H9 (cell line): ENCODE measurements around the gene TXNL4A. TPM values are rescaled to one million over a fixed set of nuclear protein-coding genes. Genes with fewer than 3 reads are reported as not detected.
A peak's percentile ranks its signal among the peaks of the same experiment; 100 is the strongest.

Experiments
- DNase-seq: peaks from one replicate; pipeline ENCODE4 v3.0.0-alpha.2; 2017
- H2AFZ ChIP-seq: one replicate; pipeline ENCODE4 v1.6.1; 2013; ENCODE audit warnings: mild to moderate bottlenecking, low read length, control low read depth, moderate library complexity
- H2AK5ac ChIP-seq: 2 replicates; pipeline ENCODE4 v1.6.1; 2013; ENCODE audit warnings: low read length, control low read depth, mixed read lengths; ENCODE audit not compliant: insufficient read length
- H2BK120ac ChIP-seq: one replicate; pipeline ENCODE4 v1.6.1; 2013; ENCODE audit warnings: low read depth, mild to moderate bottlenecking, low read length, control low read depth, inconsistent platforms; ENCODE audit not compliant: poor library complexity, severe bottlenecking
- H2BK12ac ChIP-seq: 2 replicates; pipeline ENCODE4 v1.6.1; 2013; ENCODE audit warnings: low read length, control low read depth, mixed read lengths, low read depth; ENCODE audit not compliant: insufficient read length
- H2BK15ac ChIP-seq: 2 replicates; pipeline ENCODE4 v1.6.1; 2013; ENCODE audit warnings: low read depth, low read length, control low read depth
- H2BK20ac ChIP-seq: one replicate; pipeline ENCODE4 v1.6.1; 2013; ENCODE audit warnings: low read depth, mild to moderate bottlenecking, low read length, control low read depth, inconsistent platforms; ENCODE audit not compliant: poor library complexity, severe bottlenecking
- H2BK5ac ChIP-seq: 2 replicates; pipeline ENCODE4 v1.6.1; 2013; ENCODE audit warnings: low read length, control low read depth, mixed read lengths; ENCODE audit not compliant: insufficient read length
- H3K14ac ChIP-seq: 2 replicates; pipeline ENCODE4 v1.6.1; 2013; ENCODE audit warnings: low read length, control low read depth; ENCODE audit not compliant: insufficient read depth
- H3K18ac ChIP-seq: 2 replicates; pipeline ENCODE4 v1.6.1; 2013; ENCODE audit warnings: low read depth, mild to moderate bottlenecking, mixed read lengths, low read length, control low read depth; ENCODE audit not compliant: insufficient read length
- H3K23ac ChIP-seq: 2 replicates; pipeline ENCODE4 v1.6.1; 2013; ENCODE audit warnings: low read length, control low read depth, mixed read lengths, low read depth; ENCODE audit not compliant: insufficient read length
- H3K23me2 ChIP-seq: 2 replicates; pipeline ENCODE4 v1.6.1; 2013; ENCODE audit warnings: low read depth, mild to moderate bottlenecking, mixed read lengths, low read length, control low read depth; ENCODE audit not compliant: insufficient read length, poor library complexity, severe bottlenecking
- H3K27ac ChIP-seq: 2 replicates; pipeline ENCODE4 v1.5.1; 2013; ENCODE audit warnings: low read length, control low read depth, mixed read lengths, low read depth; ENCODE audit not compliant: insufficient read length
- H3K27me3 ChIP-seq: 2 replicates; pipeline ENCODE4 v1.6.1; 2013; ENCODE audit warnings: low read length, control low read depth, inconsistent platforms; ENCODE audit not compliant: insufficient read depth
- H3K4ac ChIP-seq: 2 replicates; pipeline ENCODE4 v1.6.1; 2013; ENCODE audit warnings: low read depth, mild to moderate bottlenecking, control low read depth, inconsistent platforms, low read length, moderate library complexity
- H3K4me1 ChIP-seq: 2 replicates; pipeline ENCODE4 v1.6.1; 2013; ENCODE audit warnings: low read length, control low read depth, inconsistent platforms; ENCODE audit not compliant: insufficient read depth
- H3K4me2 ChIP-seq: 2 replicates; pipeline ENCODE4 v1.6.1; 2013; ENCODE audit warnings: low read length, control low read depth, mixed read lengths; ENCODE audit not compliant: insufficient read length, insufficient read depth
- H3K56ac ChIP-seq: 2 replicates; pipeline ENCODE4 v1.6.1; 2013; ENCODE audit warnings: low read depth, mild to moderate bottlenecking, mixed read lengths, low read length, control low read depth; ENCODE audit not compliant: insufficient read length
- H3K79me1 ChIP-seq: 2 replicates; pipeline ENCODE4 v1.6.1; 2013; ENCODE audit warnings: low read depth, mild to moderate bottlenecking, moderate library complexity, low read length, control low read depth, inconsistent platforms; ENCODE audit not compliant: insufficient read depth, poor library complexity, severe bottlenecking
- H3K79me2 ChIP-seq: 2 replicates; pipeline ENCODE4 v1.6.1; 2013; ENCODE audit warnings: low read length, control low read depth, inconsistent platforms; ENCODE audit not compliant: insufficient read depth
- H3K9ac ChIP-seq: 2 replicates; pipeline ENCODE4 v1.6.1; 2013; ENCODE audit warnings: low read length, control low read depth, mixed read lengths; ENCODE audit not compliant: insufficient read length; ENCODE audit errors: extremely low read depth
- H3K9me3 ChIP-seq: one replicate; pipeline ENCODE4 v1.6.1; 2013; ENCODE audit warnings: low read depth, low read length, inconsistent platforms; ENCODE audit not compliant: control insufficient read depth
- H3T11ph ChIP-seq: one replicate; pipeline ENCODE4 v1.6.1; 2013; ENCODE audit warnings: mild to moderate bottlenecking, low read length, control low read depth, inconsistent platforms
- H4K20me1 ChIP-seq: one replicate; pipeline ENCODE4 v1.6.1; 2013; ENCODE audit not compliant: control insufficient read depth, insufficient read length, insufficient read depth
- H4K5ac ChIP-seq: 2 replicates; pipeline ENCODE4 v1.6.1; 2013; ENCODE audit warnings: low read depth, mild to moderate bottlenecking, mixed read lengths, low read length, control low read depth; ENCODE audit not compliant: insufficient read length
- H4K8ac ChIP-seq: replicated peaks from 2 replicates; pipeline ENCODE4 v1.6.1; 2013; ENCODE audit warnings: low read length, control low read depth, mixed read lengths, low read depth; ENCODE audit not compliant: insufficient read length
- H4K91ac ChIP-seq: 2 replicates; pipeline ENCODE4 v1.6.1; 2013; ENCODE audit warnings: low read depth, mild to moderate bottlenecking, moderate library complexity, mixed read lengths, low read length, control low read depth; ENCODE audit not compliant: insufficient read length
- H3K27ac Mint-ChIP-seq, 3 experiments: 2 replicates in 2 of 3; 3 replicates in 1 of 3; pipeline ENCODE4 v1.8.0; 2020 to 2021; ENCODE audit warnings: mixed read lengths in 3 of 3, mild to moderate bottlenecking in 1 of 3, moderate library complexity in 1 of 3
- H3K27me3 Mint-ChIP-seq: 2 replicates; pipeline ENCODE4 v1.8.0; 2021; ENCODE audit warnings: low read depth, mild to moderate bottlenecking, moderate library complexity, mixed read lengths
- H3K36me3 Mint-ChIP-seq, 3 experiments: 2 replicates in 2 of 3; 3 replicates in 1 of 3; pipeline ENCODE4 v1.8.0; 2020 to 2021; ENCODE audit warnings: low read depth in 3 of 3, mixed read lengths in 3 of 3; ENCODE audit not compliant: insufficient read depth in 1 of 3
- H3K4me1 Mint-ChIP-seq, 2 experiments: 2 replicates each; pipeline ENCODE4 v1.8.0; 2020; ENCODE audit warnings: mixed read lengths in 2 of 2
- H3K4me3 Mint-ChIP-seq, 2 experiments: 2 replicates in 1 of 2; 3 replicates in 1 of 2; pipeline ENCODE4 v1.8.0; 2020 to 2021; ENCODE audit warnings: mild to moderate bottlenecking in 2 of 2, mixed read lengths in 2 of 2, moderate library complexity in 1 of 2
- H3K9me3 Mint-ChIP-seq, 2 experiments: 2 replicates in 1 of 2; 3 replicates in 1 of 2; pipeline ENCODE4 v1.8.0; 2020; ENCODE audit warnings: mild to moderate bottlenecking in 2 of 2, mixed read lengths in 2 of 2, moderate library complexity in 1 of 2
- CTCF ChIP-seq: fragments of 200-600 bp; sonication (generic); conservative IDR thresholded peaks from 3 replicates; pipeline ENCODE4 v1.8.0; 2021; ENCODE audit warnings: antibody characterized with exemption, mild to moderate bottlenecking
- WGBS: extraction: QIAGEN DNeasy Blood & Tissue Kit; methylation state at CpG from one replicate; pipeline ENCODE4 v1.1.7; 2013; ENCODE audit warnings: missing lambda C conversion rate, low lambda C conversion rate, mixed read lengths; ENCODE audit not compliant: insufficient read length; ENCODE audit errors: extremely low coverage; 5-methylcytosine and 5-hydroxymethylcytosine counted together
- total RNA-seq: library from RNA; stranded (reverse); gene quantifications from 2 replicates; pipeline ENCODE4 v1.2.1, GENCODE V29; 2021

The TXNL4A gene
- total RNA-seq, 1 experiment from 2014 or later = 163 TPM

GRCh38 chr18:79942211-79942610 is 46.2 kb downstream of the TXNL4A start:
- no peak overlapping the region for H4K91ac ChIP-seq
- H4K8ac ChIP-seq = no peak overlapping the region
- no peak overlapping the region; a peak in 2 of 7 replicates for H3K27ac Mint-ChIP-seq
- no peak overlapping the region for H3K18ac ChIP-seq
- peak; percentile 12 for DNase-seq
- H3K4me3 Mint-ChIP-seq = no peak overlapping the region
- H3K9me3 ChIP-seq = no peaks in the 10 kb centered on the region
- no peak overlapping the region for H3K4ac ChIP-seq
- no peaks in the 10 kb centered on the region for H3K27me3 ChIP-seq
- no peak overlapping the region for H2BK5ac ChIP-seq
- H4K5ac ChIP-seq = no peak overlapping the region
- no peak overlapping the region for H3K27ac ChIP-seq
- H3K14ac ChIP-seq = no peak overlapping the region
- H3K79me2 ChIP-seq = no peaks in the 10 kb centered on the region
- no peak overlapping the region for H2AK5ac ChIP-seq
- TF ChIP-seq CTCF = no peak
- H3K23ac ChIP-seq = no peak overlapping the region
- H3K9me3 Mint-ChIP-seq = no peaks in the 10 kb centered on the region; a peak in 1 of 5 replicates
- peaks cover 0 to 16% (median 8%) of the 10 kb centered on the region in 3 experiments; a peak in 5 of 7 replicates for H3K36me3 Mint-ChIP-seq
- H2BK15ac ChIP-seq = no peak overlapping the region
- no peak overlapping the region for H2BK12ac ChIP-seq
- no peaks in the 10 kb centered on the region; the same call in 1 of the 2 replicates for H3K27me3 Mint-ChIP-seq
- no peaks in the 10 kb centered on the region for H3K79me1 ChIP-seq
- no CpG with 5 or more reads among the region's 7 CpGs for WGBS
- no peak overlapping the region for H3K4me2 ChIP-seq
- peaks cover 7 to 17% of the 10 kb centered on the region in 2 experiments for H3K4me1 Mint-ChIP-seq
- no peak overlapping the region for H2BK20ac ChIP-seq
- H3K23me2 ChIP-seq = no peaks in the 10 kb centered on the region
- no peak overlapping the region for H3T11ph ChIP-seq
- no peak overlapping the region for H2BK120ac ChIP-seq
- no peak overlapping the region for H3K9ac ChIP-seq
- H3K56ac ChIP-seq = no peak overlapping the region
- no peaks in the 10 kb centered on the region for H4K20me1 ChIP-seq
- no peak overlapping the region for H2AFZ ChIP-seq
- H3K4me1 ChIP-seq = no peaks in the 10 kb centered on the region
